Testis (tissue), 3 donors: ENCODE data around the gene EZR. TPM values are rescaled to one million over a fixed set of nuclear protein-coding genes. Genes with fewer than 3 reads are reported as not detected.
A peak's percentile ranks its signal among the peaks of the same experiment; 100 is the strongest.

Source experiments
- DNase-seq: peaks from one replicate; pipeline ENCODE4 v3.0.0-alpha.2; 2019
- H3K27ac ChIP-seq, 2 donors: fragments of 200-600 bp; sonication (generic); one replicate each; pipeline ENCODE4 v1.5.1; 2019
- H3K27me3 ChIP-seq: fragments of 200-600 bp; sonication (generic); one replicate; pipeline ENCODE4 v1.5.1; 2019
- H3K36me3 ChIP-seq: fragments of 200-600 bp; sonication (generic); one replicate; pipeline ENCODE4 v1.5.1; 2017; ENCODE audit warnings: low read depth; ENCODE audit errors: missing control alignments
- H3K4me1 ChIP-seq: fragments of 200-600 bp; sonication (generic); one replicate; pipeline ENCODE4 v1.5.1; 2019
- H3K4me3 ChIP-seq, 2 donors: fragments of 200-600 bp; sonication (generic); one replicate each; pipeline ENCODE4 v1.5.1; 2017 to 2019
- H3K9me3 ChIP-seq: fragments of 200-600 bp; sonication (generic); one replicate; pipeline ENCODE4 v1.5.1; 2017
- POLR2A ChIP-seq: fragments of 450-650 bp; IDR thresholded peaks from one replicate; pipeline ENCODE4 v1.6.1; 2017; ENCODE audit warnings: antibody characterized with exemption, mild to moderate bottlenecking, moderate library complexity
- WGBS, 2 donors: methylation state at CpG; one replicate each; pipeline ENCODE4 v1.1.5; 2018; 5-methylcytosine and 5-hydroxymethylcytosine counted together
- intact Hi-C: fragments of 100-400 bp; cut with DNase I; formaldehyde crosslinking; loops from one replicate; pipeline ENCODE4 v1.15.1; 2023; ENCODE audit warnings: low total_unique reads
- polyA plus RNA-seq: library from polyadenylated mRNA; stranded (reverse); fragments of 350-450 nt; fragmentation: Illumina TruSeq; extraction: RNeasy Lipid Tissue Mini Kit (QIAGEN cat#74804); gene quantifications from one replicate; pipeline ENCODE4 v1.2.3, GENCODE V29; 2014; ENCODE audit warnings: low read depth, low replicate concordance; ENCODE audit not compliant: insufficient read depth
- total RNA-seq, 2 donors: library from RNA; depleted of rRNA; stranded (reverse); fragments of >200 nt; gene quantifications; one replicate each; pipeline ENCODE4 v1.2.3, GENCODE V29; 2016
- TF ChIP-seq, protein P1 (sequence below), 3 experiments: fragments of 450-650 bp in 2 of 3; fragments of 200-600 bp in 1 of 3; sonication (generic) in 1 of 3; IDR thresholded peaks; one replicate each; pipeline ENCODE4 v1.5.1; 2016 to 2019; ENCODE audit warnings: antibody characterized with exemption in 3 of 3, mild to moderate bottlenecking in 2 of 3, moderate library complexity in 1 of 3

EZR gene
- total and polyA plus RNA-seq, 3 donors from 2014 or later: 129 to 199 (median 164) TPM

- 55 to 69% methylated on average over 16 to 21 of the region's 21 CpGs for WGBS, 2 donors
- peaks cover 8% of the 10 kb centered on the region for H3K4me1 ChIP-seq
- H3K36me3 ChIP-seq: no peaks in the 10 kb centered on the region
- no peak for DNase-seq
- H3K27me3 ChIP-seq: no peaks in the 10 kb centered on the region
- TF ChIP-seq POLR2A: no peak
- TF ChIP-seq, protein P1, sequence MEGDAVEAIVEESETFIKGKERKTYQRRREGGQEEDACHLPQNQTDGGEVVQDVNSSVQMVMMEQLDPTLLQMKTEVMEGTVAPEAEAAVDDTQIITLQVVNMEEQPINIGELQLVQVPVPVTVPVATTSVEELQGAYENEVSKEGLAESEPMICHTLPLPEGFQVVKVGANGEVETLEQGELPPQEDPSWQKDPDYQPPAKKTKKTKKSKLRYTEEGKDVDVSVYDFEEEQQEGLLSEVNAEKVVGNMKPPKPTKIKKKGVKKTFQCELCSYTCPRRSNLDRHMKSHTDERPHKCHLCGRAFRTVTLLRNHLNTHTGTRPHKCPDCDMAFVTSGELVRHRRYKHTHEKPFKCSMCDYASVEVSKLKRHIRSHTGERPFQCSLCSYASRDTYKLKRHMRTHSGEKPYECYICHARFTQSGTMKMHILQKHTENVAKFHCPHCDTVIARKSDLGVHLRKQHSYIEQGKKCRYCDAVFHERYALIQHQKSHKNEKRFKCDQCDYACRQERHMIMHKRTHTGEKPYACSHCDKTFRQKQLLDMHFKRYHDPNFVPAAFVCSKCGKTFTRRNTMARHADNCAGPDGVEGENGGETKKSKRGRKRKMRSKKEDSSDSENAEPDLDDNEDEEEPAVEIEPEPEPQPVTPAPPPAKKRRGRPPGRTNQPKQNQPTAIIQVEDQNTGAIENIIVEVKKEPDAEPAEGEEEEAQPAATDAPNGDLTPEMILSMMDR (IDR thresholded peaks at IDR 0.05): no peak
- H3K27ac ChIP-seq: peak overlapping the region in 1 of 2 donors; percentile 38
- no peaks in the 10 kb centered on the region for H3K9me3 ChIP-seq
- intact Hi-C loops: no loop called here
- H3K4me3 ChIP-seq: no peak overlapping the region
Observed at GRCh38 chr6:158773581-158774449, 45.4 kb downstream of the EZR start.

GRCh38 chr6:158772851-158773371, 46.3 kb downstream of the EZR start:
- Histone ChIP-seq H3K4me3 (no peak overlapping the region), H3K9me3 (no peaks in the 10 kb centered on the region), H3K4me1 (peaks cover 8% of the 10 kb centered on the region), H3K27me3 (no peaks in the 10 kb centered on the region), H3K27ac (peak overlapping the region in 1 of 2 donors; percentile 38), H3K36me3 (no peaks in the 10 kb centered on the region)
- no peak for TF ChIP-seq POLR2A
- TF ChIP-seq, protein P1 (IDR thresholded peaks at IDR 0.05): no peak
- WGBS, 2 donors: 76 to 79% methylated on average over 6 of the region's 6 CpGs
- intact Hi-C loops: no loop called here
- no peak for DNase-seq

GRCh38 chr6:158772172-158772571, 47.0 kb downstream of the EZR start:
- Histone ChIP-seq H3K4me3 (no peak overlapping the region), H3K9me3 (no peaks in the 10 kb centered on the region), H3K27me3 (no peaks in the 10 kb centered on the region), H3K36me3 (no peaks in the 10 kb centered on the region), H3K27ac (no peak overlapping the region), H3K4me1 (peaks cover 8% of the 10 kb centered on the region)
- intact Hi-C loops: no loop called here
- DNase-seq: no peak
- 81 to 84% methylated on average over 10 to 11 of the region's 11 CpGs for WGBS, 2 donors
- TF ChIP-seq POLR2A: no peak
- TF ChIP-seq, protein P1 (IDR thresholded peaks at IDR 0.05): no peak

DNA sequence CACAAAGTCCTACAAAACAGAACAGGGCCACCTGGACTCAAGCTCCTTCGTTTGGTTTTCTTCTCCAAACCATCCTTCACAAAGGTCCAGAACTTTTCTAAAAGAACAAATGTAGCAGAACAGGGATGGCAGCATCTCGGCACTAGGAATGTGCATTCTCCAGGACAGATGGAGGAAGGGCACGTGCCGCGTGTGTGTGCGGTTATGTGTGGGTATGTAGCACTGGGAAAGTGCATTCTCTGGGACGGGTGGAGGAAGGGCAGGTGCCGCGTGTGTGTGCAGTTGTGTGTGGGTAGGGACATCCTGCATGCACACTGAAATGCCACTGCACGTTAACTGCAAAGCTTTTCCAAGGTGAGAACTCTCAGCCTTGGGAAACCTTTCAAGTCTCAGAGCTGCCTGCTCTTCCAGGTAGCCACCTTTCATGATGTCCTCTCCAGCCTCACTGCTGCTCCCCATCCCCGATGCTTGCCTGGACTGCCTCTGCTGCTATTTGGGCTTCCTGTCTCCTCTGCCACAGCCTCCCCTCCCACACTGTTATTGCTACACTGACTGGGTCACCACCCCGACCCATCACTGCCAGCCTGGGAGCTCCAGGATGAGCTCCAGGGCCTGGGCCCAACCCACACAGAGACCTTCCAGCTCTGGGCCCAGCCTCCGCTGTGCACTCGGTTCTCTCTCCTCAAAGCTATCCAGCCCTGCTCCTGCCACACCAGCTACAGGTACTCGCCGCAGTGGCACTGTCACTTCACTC, 47.6 kb downstream of the EZR start:
- no peaks in the 10 kb centered on the region for H3K36me3 ChIP-seq
- no peak for DNase-seq
- intact Hi-C loops: no loop called here
- 79 to 85% methylated on average over 16 of the region's 16 CpGs for WGBS, 2 donors
- no peaks in the 10 kb centered on the region for H3K27me3 ChIP-seq
- peaks cover 8% of the 10 kb centered on the region for H3K4me1 ChIP-seq
- H3K9me3 ChIP-seq: no peaks in the 10 kb centered on the region
- peak overlapping the region in 1 of 2 donors; percentile 38 for H3K27ac ChIP-seq
- H3K4me3 ChIP-seq: no peak overlapping the region
- TF ChIP-seq, protein P1 (IDR thresholded peaks at IDR 0.05): no peak
- no peak for TF ChIP-seq POLR2A
